Neural crest cell (in vitro differentiated cells): ENCODE results near the gene GRIK3. TPM values are rescaled to one million over a fixed set of nuclear protein-coding genes. Genes with fewer than 3 reads are reported as not detected.

Source experiments
- DNase-seq: peaks from one replicate; pipeline ENCODE4 v3.0.0; 2021; ENCODE audit warnings: low read depth, mixed read lengths, low spot score
- H3K27ac Mint-ChIP-seq: one replicate; pipeline ENCODE4 v1.8.0; 2021; ENCODE audit warnings: mild to moderate bottlenecking, mixed read lengths; ENCODE audit not compliant: unreplicated experiment
- H3K27me3 Mint-ChIP-seq: 2 replicates; pipeline ENCODE4 v1.8.0; 2021; ENCODE audit warnings: low read depth, mild to moderate bottlenecking, mixed read lengths
- H3K36me3 Mint-ChIP-seq: 2 replicates; pipeline ENCODE4 v1.8.0; 2021; ENCODE audit warnings: low read depth, mild to moderate bottlenecking, mixed read lengths
- H3K4me1 Mint-ChIP-seq: 2 replicates; pipeline ENCODE4 v1.8.0; 2021; ENCODE audit warnings: mixed read lengths
- H3K4me3 Mint-ChIP-seq: one replicate; pipeline ENCODE4 v1.8.0; 2021; ENCODE audit warnings: mild to moderate bottlenecking, mixed read lengths
- H3K9me3 Mint-ChIP-seq: 2 replicates; pipeline ENCODE4 v1.8.0; 2021; ENCODE audit warnings: mixed read lengths
- total RNA-seq: library from RNA; stranded (reverse); gene quantifications from 2 replicates; pipeline ENCODE4 v1.2.1, GENCODE V29; 2021
- TF ChIP-seq, protein P1 (sequence below): fragments of 200-600 bp; sonication (generic); conservative IDR thresholded peaks from 2 replicates; pipeline ENCODE4 v1.5.0; 2021; ENCODE audit warnings: antibody characterized with exemption, mild to moderate bottlenecking

GRIK3 gene
- total RNA-seq, 1 donor from 2014 or later: 2.4 TPM

DNA sequence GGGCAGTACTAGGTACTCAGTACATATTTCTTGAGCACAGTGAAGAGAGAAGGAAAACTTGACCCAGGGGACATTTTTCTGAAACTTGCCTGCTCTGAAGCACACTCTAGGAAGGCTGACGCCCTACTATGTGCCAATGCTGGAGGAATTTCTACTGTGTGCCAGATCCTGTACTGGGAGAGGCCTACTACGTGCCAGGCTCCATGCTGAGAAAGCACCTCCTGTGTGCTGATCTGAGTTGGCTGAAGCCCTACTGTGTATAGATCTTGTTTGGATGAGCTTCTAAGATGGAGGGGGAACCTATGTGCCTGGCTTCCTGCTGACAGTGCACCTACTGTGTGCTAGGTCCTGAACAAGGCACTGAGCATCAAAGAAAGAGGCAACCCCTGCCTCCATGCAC lies 86.2 kb downstream of the GRIK3 start:
- peaks cover 9% of the 10 kb centered on the region for H3K4me1 Mint-ChIP-seq
- DNase-seq: no peak
- H3K27ac Mint-ChIP-seq: no peak overlapping the region
- H3K9me3 Mint-ChIP-seq: no peaks in the 10 kb centered on the region
- H3K27me3 Mint-ChIP-seq: peaks cover 17% of the 10 kb centered on the region
- TF ChIP-seq, protein P1, sequence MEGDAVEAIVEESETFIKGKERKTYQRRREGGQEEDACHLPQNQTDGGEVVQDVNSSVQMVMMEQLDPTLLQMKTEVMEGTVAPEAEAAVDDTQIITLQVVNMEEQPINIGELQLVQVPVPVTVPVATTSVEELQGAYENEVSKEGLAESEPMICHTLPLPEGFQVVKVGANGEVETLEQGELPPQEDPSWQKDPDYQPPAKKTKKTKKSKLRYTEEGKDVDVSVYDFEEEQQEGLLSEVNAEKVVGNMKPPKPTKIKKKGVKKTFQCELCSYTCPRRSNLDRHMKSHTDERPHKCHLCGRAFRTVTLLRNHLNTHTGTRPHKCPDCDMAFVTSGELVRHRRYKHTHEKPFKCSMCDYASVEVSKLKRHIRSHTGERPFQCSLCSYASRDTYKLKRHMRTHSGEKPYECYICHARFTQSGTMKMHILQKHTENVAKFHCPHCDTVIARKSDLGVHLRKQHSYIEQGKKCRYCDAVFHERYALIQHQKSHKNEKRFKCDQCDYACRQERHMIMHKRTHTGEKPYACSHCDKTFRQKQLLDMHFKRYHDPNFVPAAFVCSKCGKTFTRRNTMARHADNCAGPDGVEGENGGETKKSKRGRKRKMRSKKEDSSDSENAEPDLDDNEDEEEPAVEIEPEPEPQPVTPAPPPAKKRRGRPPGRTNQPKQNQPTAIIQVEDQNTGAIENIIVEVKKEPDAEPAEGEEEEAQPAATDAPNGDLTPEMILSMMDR: no peak
- no peaks in the 10 kb centered on the region for H3K36me3 Mint-ChIP-seq
- no peak overlapping the region for H3K4me3 Mint-ChIP-seq

GRCh38 chr1:36947384-36947783 lies 86.9 kb downstream of the GRIK3 start:
- DNase-seq: no peak
- Mint-ChIP-seq H3K36me3 (no peaks in the 10 kb centered on the region), H3K27me3 (peaks cover 17% of the 10 kb centered on the region), H3K4me3 (no peak overlapping the region), H3K9me3 (no peaks in the 10 kb centered on the region), H3K27ac (no peak overlapping the region), H3K4me1 (peaks cover 9% of the 10 kb centered on the region)
- TF ChIP-seq, protein P1: no peak

DNA sequence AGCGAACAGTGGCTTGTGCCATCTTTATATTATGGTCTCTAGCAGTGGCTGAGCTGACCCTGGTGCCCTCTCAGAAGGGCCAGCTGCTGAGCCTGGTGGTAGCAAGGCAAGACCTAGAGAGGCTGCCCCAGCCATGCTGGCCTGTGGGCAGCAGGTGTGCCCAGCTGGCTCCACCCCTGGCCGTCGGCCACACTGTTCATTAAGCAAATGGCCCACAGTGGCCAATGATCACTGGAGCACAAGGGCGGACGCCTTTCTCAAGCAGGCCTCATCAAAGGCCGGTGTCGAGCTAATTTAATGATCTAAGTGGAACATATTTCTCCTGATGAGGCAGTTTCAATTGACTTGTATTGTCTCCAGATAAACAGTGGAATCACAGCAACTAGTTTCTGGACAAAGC lies 89.4 kb downstream of the GRIK3 start:
- Mint-ChIP-seq H3K4me3 (no peak overlapping the region), H3K27ac (no peak overlapping the region), H3K4me1 (no peaks in the 10 kb centered on the region), H3K9me3 (no peaks in the 10 kb centered on the region), H3K27me3 (peaks cover 36% of the 10 kb centered on the region), H3K36me3 (no peaks in the 10 kb centered on the region)
- TF ChIP-seq, protein P1: no peak
- no peak for DNase-seq

- H3K4me1 Mint-ChIP-seq: no peaks in the 10 kb centered on the region
- H3K36me3 Mint-ChIP-seq: no peaks in the 10 kb centered on the region
- H3K27me3 Mint-ChIP-seq: peaks cover 53% of the 10 kb centered on the region
- TF ChIP-seq, protein P1: no peak
- no peak overlapping the region for H3K4me3 Mint-ChIP-seq
- no peaks in the 10 kb centered on the region for H3K9me3 Mint-ChIP-seq
- DNase-seq: no peak
- no peak overlapping the region for H3K27ac Mint-ChIP-seq
Observed at GRCh38 chr1:36942148-36942547, 92.2 kb downstream of the GRIK3 start.

DNA sequence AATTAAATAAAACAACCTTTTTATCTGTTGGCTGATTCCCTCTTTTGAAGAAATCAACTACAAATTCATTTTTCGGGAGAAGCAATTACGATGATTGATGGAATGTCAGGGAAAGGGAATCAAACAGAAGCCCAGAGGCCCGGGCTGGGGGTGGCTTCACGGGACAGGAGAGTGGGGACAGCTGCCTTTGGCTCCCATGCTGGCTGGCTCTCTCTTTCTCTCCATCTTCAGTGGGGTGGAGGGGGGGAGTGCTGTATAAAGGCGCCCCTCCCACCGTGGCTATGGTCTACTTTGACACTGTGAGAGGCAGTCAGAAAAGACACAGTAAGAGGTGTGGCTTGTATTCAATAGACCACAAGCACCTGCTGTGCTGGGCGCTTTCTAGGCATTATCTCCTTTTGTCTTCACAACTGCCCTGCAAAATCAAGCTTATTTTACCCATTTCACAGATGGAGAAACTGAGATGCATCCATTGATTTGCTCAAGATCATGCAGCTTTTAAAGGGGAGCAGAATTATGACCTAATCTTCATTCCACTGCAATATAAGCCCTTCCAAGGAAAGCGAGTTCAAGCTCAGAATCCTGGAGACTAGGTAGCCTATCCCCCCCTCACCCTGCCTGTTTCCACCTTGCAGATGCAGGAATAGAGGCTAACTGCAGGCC lies 92.9 kb downstream of the GRIK3 start:
- Mint-ChIP-seq H3K27ac (no peak overlapping the region), H3K36me3 (no peaks in the 10 kb centered on the region), H3K27me3 (peaks cover 54% of the 10 kb centered on the region), H3K4me1 (no peaks in the 10 kb centered on the region), H3K4me3 (no peak overlapping the region), H3K9me3 (no peaks in the 10 kb centered on the region)
- TF ChIP-seq, protein P1: no peak
- DNase-seq: no peak
